Liver (tissue), 3 donors: Measurements from ENCODE around the gene ACTN2.

Experiments used
- EGR1 ChIP-seq, 2 donors: IDR thresholded peaks; 2 replicates each; pipeline ENCODE4 v1.6.1; 2016 to 2018; ENCODE audit warnings: antibody characterized with exemption in 2 of 2, low read depth in 2 of 2
- JUND ChIP-seq, 2 donors: IDR thresholded peaks; 2 replicates each; pipeline ENCODE4 v1.6.1; 2016; ENCODE audit warnings: antibody characterized with exemption in 2 of 2
- RAD21 ChIP-seq, 2 donors: IDR thresholded peaks; 2 replicates each; pipeline ENCODE4 v1.6.1; 2016; ENCODE audit warnings: antibody characterized with exemption in 2 of 2, mild to moderate bottlenecking in 2 of 2
- SP1 ChIP-seq: IDR thresholded peaks from 2 replicates; pipeline ENCODE4 v1.6.1; 2018; ENCODE audit warnings: antibody characterized with exemption, mild to moderate bottlenecking
- TAF1 ChIP-seq: conservative IDR thresholded peaks from 2 replicates; pipeline ENCODE4 v1.6.1; 2016; ENCODE audit warnings: antibody characterized with exemption, mild to moderate bottlenecking
- TF ChIP-seq, protein P1 (sequence below): fragments of 150-350 bp; IDR thresholded peaks from 2 replicates; pipeline ENCODE4 v1.5.1; 2017; ENCODE audit warnings: improper control_type of control experiment, low read depth, low read length; ENCODE audit not compliant: missing input control
- TF ChIP-seq, protein P2 (sequence below): IDR thresholded peaks from 2 replicates; pipeline ENCODE4 v1.6.1; 2016; ENCODE audit warnings: antibody characterized with exemption
- donor health status: healthy.
- donor health status: healthy.

DNA sequence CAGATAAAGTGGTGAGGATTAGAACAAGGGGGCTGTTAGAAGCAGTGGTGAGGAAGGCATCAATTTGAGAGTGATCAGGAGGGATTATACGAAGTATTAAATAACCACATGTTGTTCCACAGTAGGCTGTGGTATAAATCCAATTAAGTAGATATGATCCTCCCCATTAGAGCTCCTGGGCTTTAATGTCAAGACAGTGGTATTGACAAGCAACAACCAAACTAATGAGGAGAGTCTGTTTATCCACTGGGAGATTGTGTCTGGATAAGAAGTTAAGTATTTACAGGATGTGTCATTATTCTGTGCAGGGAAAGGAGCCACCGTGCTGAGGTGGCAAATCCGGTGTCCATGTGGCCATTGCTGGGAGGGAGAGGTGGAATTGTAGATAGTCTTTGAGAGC lies 5.8 kb downstream of the ACTN2 start:
- TF ChIP-seq, protein P1, sequence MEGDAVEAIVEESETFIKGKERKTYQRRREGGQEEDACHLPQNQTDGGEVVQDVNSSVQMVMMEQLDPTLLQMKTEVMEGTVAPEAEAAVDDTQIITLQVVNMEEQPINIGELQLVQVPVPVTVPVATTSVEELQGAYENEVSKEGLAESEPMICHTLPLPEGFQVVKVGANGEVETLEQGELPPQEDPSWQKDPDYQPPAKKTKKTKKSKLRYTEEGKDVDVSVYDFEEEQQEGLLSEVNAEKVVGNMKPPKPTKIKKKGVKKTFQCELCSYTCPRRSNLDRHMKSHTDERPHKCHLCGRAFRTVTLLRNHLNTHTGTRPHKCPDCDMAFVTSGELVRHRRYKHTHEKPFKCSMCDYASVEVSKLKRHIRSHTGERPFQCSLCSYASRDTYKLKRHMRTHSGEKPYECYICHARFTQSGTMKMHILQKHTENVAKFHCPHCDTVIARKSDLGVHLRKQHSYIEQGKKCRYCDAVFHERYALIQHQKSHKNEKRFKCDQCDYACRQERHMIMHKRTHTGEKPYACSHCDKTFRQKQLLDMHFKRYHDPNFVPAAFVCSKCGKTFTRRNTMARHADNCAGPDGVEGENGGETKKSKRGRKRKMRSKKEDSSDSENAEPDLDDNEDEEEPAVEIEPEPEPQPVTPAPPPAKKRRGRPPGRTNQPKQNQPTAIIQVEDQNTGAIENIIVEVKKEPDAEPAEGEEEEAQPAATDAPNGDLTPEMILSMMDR: no peak
- TF ChIP-seq SP1 (no peak), TAF1 (no peak), EGR1 (IDR thresholded peaks at IDR 0.05; ENCODE audit: low read depth in 2 of 2) (no peak), RAD21 (IDR thresholded peaks at IDR 0.05) (no peak), JUND (IDR thresholded peaks at IDR 0.05) (no peak)
- TF ChIP-seq, protein P2, sequence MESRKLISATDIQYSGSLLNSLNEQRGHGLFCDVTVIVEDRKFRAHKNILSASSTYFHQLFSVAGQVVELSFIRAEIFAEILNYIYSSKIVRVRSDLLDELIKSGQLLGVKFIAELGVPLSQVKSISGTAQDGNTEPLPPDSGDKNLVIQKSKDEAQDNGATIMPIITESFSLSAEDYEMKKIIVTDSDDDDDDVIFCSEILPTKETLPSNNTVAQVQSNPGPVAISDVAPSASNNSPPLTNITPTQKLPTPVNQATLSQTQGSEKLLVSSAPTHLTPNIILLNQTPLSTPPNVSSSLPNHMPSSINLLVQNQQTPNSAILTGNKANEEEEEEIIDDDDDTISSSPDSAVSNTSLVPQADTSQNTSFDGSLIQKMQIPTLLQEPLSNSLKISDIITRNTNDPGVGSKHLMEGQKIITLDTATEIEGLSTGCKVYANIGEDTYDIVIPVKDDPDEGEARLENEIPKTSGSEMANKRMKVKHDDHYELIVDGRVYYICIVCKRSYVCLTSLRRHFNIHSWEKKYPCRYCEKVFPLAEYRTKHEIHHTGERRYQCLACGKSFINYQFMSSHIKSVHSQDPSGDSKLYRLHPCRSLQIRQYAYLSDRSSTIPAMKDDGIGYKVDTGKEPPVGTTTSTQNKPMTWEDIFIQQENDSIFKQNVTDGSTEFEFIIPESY: no peak
